NCI-H2107 (cell line): ENCODE results near the gene MYOF.
"Not testable (repeated sequence)": the region's sequence is repeated elsewhere in the genome, so short reads cannot be mapped to it uniquely, and the experiment has no call there.

Experiments used
- DNase-seq: peaks from one replicate; lab custom pipeline; 2025; lab: John Stamatoyannopoulos, UW

Gene MYOF

GRCh38 chr10:93290661-93291354 lies 191.3 kb downstream of the MYOF start:
- DNase-seq: no peak

GRCh38 chr10:93288679-93289634 lies 193.2 kb downstream of the MYOF start:
- DNase-seq: peak; percentile 2

GRCh38 chr10:93287775-93288174 lies 194.4 kb downstream of the MYOF start:
- no peak for DNase-seq

GRCh38 chr10:93284246-93284645 lies 197.9 kb downstream of the MYOF start:
- not testable (repeated sequence) for DNase-seq

- DNase-seq: no peak
These were observed 200.8 kb downstream of the MYOF start for GRCh38 chr10:93281367-93281720.

GRCh38 chr10:93280699-93281366 lies 201.3 kb downstream of the MYOF start:
- no peak for DNase-seq

GRCh38 chr10:93280121-93280698 lies 201.9 kb downstream of the MYOF start:
- DNase-seq: no peak

GRCh38 chr10:93277360-93277759 lies 204.8 kb downstream of the MYOF start:
- no peak for DNase-seq

- DNase-seq: no peak
These were observed 207.7 kb downstream of the MYOF start for GRCh38 chr10:93274419-93274818.

- DNase-seq: no peak
These were observed 209.1 kb downstream of the MYOF start for GRCh38 chr10:93272884-93273675.

- DNase-seq: no peak
These were observed 210.8 kb downstream of the MYOF start for GRCh38 chr10:93271347-93271746.

- DNase-seq: no peak
These were observed 212.9 kb downstream of the MYOF start for GRCh38 chr10:93269281-93269680.

GRCh38 chr10:93268021-93268420 lies 214.1 kb downstream of the MYOF start:
- no peak for DNase-seq

- DNase-seq: no peak
These were observed 214.6 kb downstream of the MYOF start for GRCh38 chr10:93267521-93267920.

- DNase-seq: no peak
These were observed 215.3 kb downstream of the MYOF start for GRCh38 chr10:93266858-93267257.

GRCh38 chr10:93261961-93262610 lies 220.0 kb downstream of the MYOF start:
- DNase-seq: no peak

GRCh38 chr10:93261089-93261488 lies 221.0 kb downstream of the MYOF start:
- no peak for DNase-seq

GRCh38 chr10:93259126-93259525 lies 223.0 kb downstream of the MYOF start:
- no peak for DNase-seq
